Measurements from ENCODE around the gene LMAN1L.
A peak's percentile ranks its signal among the peaks of the same experiment; 100 is the strongest.

LMAN1L gene

GRCh38 chr15:74773731-74774252 lies 38.8 kb upstream of the LMAN1L start:
- Histone ChIP-seq H2AFZ (ENCODE audit: low read length) (peak overlapping the region; percentile 25), H3K4me2 (ENCODE audit: insufficient read depth, low read length, poor library complexity, severe bottlenecking) (no peak overlapping the region)

GRCh38 chr15:74775132-74775562 lies 37.5 kb upstream of the LMAN1L start:
- H3K9ac ChIP-seq (ENCODE audit: low read depth, low read length, poor library complexity): no peak overlapping the region
- H3K4me3 ChIP-seq (ENCODE audit: low read length in 2 of 2): no peak overlapping the region
- no CpG with 5 or more reads among the region's 5 CpGs for WGBS, 2 donors (ENCODE audit: extremely low coverage in 2 of 2, insufficient read length in 2 of 2, insufficient replicate concordance in 1 of 2)
- H2BK120ac ChIP-seq (ENCODE audit: low read depth, low read length): peak overlapping the region; percentile 34
- H3K36me3 ChIP-seq (replicated peaks in 1 of 2; ENCODE audit: control insufficient read depth in 2 of 2, insufficient read depth in 2 of 2, low read length in 2 of 2): no peaks in the 10 kb centered on the region
- no peak overlapping the region for H3K27ac ChIP-seq (replicated peaks; ENCODE audit: low read length)
- peak overlapping the region; percentile 59 for H3K18ac ChIP-seq (ENCODE audit: low read length)
- H3K79me1 ChIP-seq (ENCODE audit: low read depth, low read length): no peaks in the 10 kb centered on the region
- no peak for DNase-seq (ENCODE audit: low spot score)
- H3K4me1 ChIP-seq (ENCODE audit: control insufficient read depth in 2 of 2, insufficient read depth in 1 of 2, low read depth in 1 of 2, low read length in 2 of 2): peaks cover 24 to 31% of the 10 kb centered on the region in 2 donors
- H3K23ac ChIP-seq (ENCODE audit: low read depth, low read length, poor library complexity): peak overlapping the region; percentile 52
- H3K9me3 ChIP-seq (replicated peaks in 1 of 2; ENCODE audit: control insufficient read depth in 2 of 2, insufficient read depth in 1 of 2, low read depth in 1 of 2, low read length in 2 of 2): peaks cover 0 to 2% of the 10 kb centered on the region in 2 donors
- no peak overlapping the region for H2BK15ac ChIP-seq (ENCODE audit: low read length)
- no peak overlapping the region for H3K4ac ChIP-seq (ENCODE audit: low read length)
- no peak overlapping the region for H3K4me2 ChIP-seq (ENCODE audit: insufficient read depth, low read length, poor library complexity, severe bottlenecking)
- no peak overlapping the region for H2BK12ac ChIP-seq (ENCODE audit: low read length)
- H3K14ac ChIP-seq (ENCODE audit: low read length): no peak overlapping the region
- no peak overlapping the region for H2BK5ac ChIP-seq (ENCODE audit: low read length)
- H3K27me3 ChIP-seq (ENCODE audit: control insufficient read depth in 3 of 3, insufficient read depth in 3 of 3, low read depth in 1 of 3, low read length in 3 of 3): peaks cover 0 to 3% (median 2%) of the 10 kb centered on the region in 3 experiments
- peak overlapping the region; percentile 88 for H2AK5ac ChIP-seq (ENCODE audit: low read depth, low read length)
- H4K8ac ChIP-seq (ENCODE audit: low read depth, low read length): no peak overlapping the region
- no peak overlapping the region for H2AFZ ChIP-seq (ENCODE audit: low read length)
- H4K91ac ChIP-seq (ENCODE audit: low read depth, low read length, poor library complexity): no peak overlapping the region

More at GRCh38 chr15:74773731-74774252, 38.8 kb upstream of the LMAN1L start:
- Histone ChIP-seq H2BK15ac (ENCODE audit: low read length) (no peak overlapping the region), H2BK120ac (ENCODE audit: low read depth, low read length) (no peak overlapping the region), H3K18ac (ENCODE audit: low read length) (no peak overlapping the region), H3K4me3 (ENCODE audit: low read length in 2 of 2) (no peak overlapping the region), H4K91ac (ENCODE audit: low read depth, low read length, poor library complexity) (no peak overlapping the region), H3K79me1 (ENCODE audit: low read depth, low read length) (no peaks in the 10 kb centered on the region), H3K4ac (ENCODE audit: low read length) (no peak overlapping the region), H2BK5ac (ENCODE audit: low read length) (no peak overlapping the region), H2BK12ac (ENCODE audit: low read length) (no peak overlapping the region), H3K36me3 (replicated peaks in 1 of 2; ENCODE audit: control insufficient read depth in 2 of 2, insufficient read depth in 2 of 2, low read length in 2 of 2) (no peaks in the 10 kb centered on the region), H3K27ac (replicated peaks; ENCODE audit: low read length) (no peak overlapping the region), H3K14ac (ENCODE audit: low read length) (no peak overlapping the region), H3K9ac (ENCODE audit: low read depth, low read length, poor library complexity) (no peak overlapping the region), H3K27me3 (ENCODE audit: control insufficient read depth in 3 of 3, insufficient read depth in 3 of 3, low read depth in 1 of 3, low read length in 3 of 3) (peaks cover 0 to 10% (median 3%) of the 10 kb centered on the region in 3 experiments), H3K9me3 (replicated peaks in 1 of 2; ENCODE audit: control insufficient read depth in 2 of 2, insufficient read depth in 1 of 2, low read depth in 1 of 2, low read length in 2 of 2) (peaks cover 0 to 2% of the 10 kb centered on the region in 2 donors), H4K8ac (ENCODE audit: low read depth, low read length) (no peak overlapping the region), H3K23ac (ENCODE audit: low read depth, low read length, poor library complexity) (no peak overlapping the region), H3K4me1 (ENCODE audit: control insufficient read depth in 2 of 2, insufficient read depth in 1 of 2, low read depth in 1 of 2, low read length in 2 of 2) (peaks cover 24 to 31% of the 10 kb centered on the region in 2 donors), H2AK5ac (ENCODE audit: low read depth, low read length) (no peak overlapping the region)
- no CpG with 5 or more reads among the region's 5 CpGs for WGBS, 2 donors (ENCODE audit: extremely low coverage in 2 of 2, insufficient read length in 2 of 2, insufficient replicate concordance in 1 of 2)
- no peak for DNase-seq (ENCODE audit: low spot score)

GRCh38 chr15:74775894-74776293 lies 36.7 kb upstream of the LMAN1L start:
- Histone ChIP-seq H3K18ac (ENCODE audit: low read length) (no peak overlapping the region), H2BK120ac (ENCODE audit: low read depth, low read length) (no peak overlapping the region), H3K36me3 (replicated peaks in 1 of 2; ENCODE audit: control insufficient read depth in 2 of 2, insufficient read depth in 2 of 2, low read length in 2 of 2) (no peaks in the 10 kb centered on the region), H2BK12ac (ENCODE audit: low read length) (no peak overlapping the region), H3K4me1 (ENCODE audit: control insufficient read depth in 2 of 2, insufficient read depth in 1 of 2, low read depth in 1 of 2, low read length in 2 of 2) (peaks cover 24 to 38% of the 10 kb centered on the region in 2 donors), H3K14ac (ENCODE audit: low read length) (no peak overlapping the region), H2BK5ac (ENCODE audit: low read length) (no peak overlapping the region), H3K9ac (ENCODE audit: low read depth, low read length, poor library complexity) (no peak overlapping the region), H3K9me3 (replicated peaks in 1 of 2; ENCODE audit: control insufficient read depth in 2 of 2, insufficient read depth in 1 of 2, low read depth in 1 of 2, low read length in 2 of 2) (peaks cover 0 to 2% of the 10 kb centered on the region in 2 donors), H2AFZ (ENCODE audit: low read length) (no peak overlapping the region), H3K4ac (ENCODE audit: low read length) (no peak overlapping the region), H3K4me2 (ENCODE audit: insufficient read depth, low read length, poor library complexity, severe bottlenecking) (no peak overlapping the region), H3K23ac (ENCODE audit: low read depth, low read length, poor library complexity) (no peak overlapping the region), H2BK15ac (ENCODE audit: low read length) (no peak overlapping the region), H3K4me3 (ENCODE audit: low read length in 2 of 2) (no peak overlapping the region), H3K27me3 (ENCODE audit: control insufficient read depth in 3 of 3, insufficient read depth in 3 of 3, low read depth in 1 of 3, low read length in 3 of 3) (peaks cover 0 to 6% (median 0%) of the 10 kb centered on the region in 3 experiments), H3K27ac (replicated peaks; ENCODE audit: low read length) (no peak overlapping the region), H4K91ac (ENCODE audit: low read depth, low read length, poor library complexity) (no peak overlapping the region), H2AK5ac (ENCODE audit: low read depth, low read length) (peak overlapping the region; percentile 88), H3K79me1 (ENCODE audit: low read depth, low read length) (no peaks in the 10 kb centered on the region), H4K8ac (ENCODE audit: low read depth, low read length) (no peak overlapping the region)
- WGBS, 2 donors (ENCODE audit: extremely low coverage in 2 of 2, insufficient read length in 2 of 2, insufficient replicate concordance in 1 of 2): no CpG with 5 or more reads among the region's 4 CpGs
- DNase-seq (ENCODE audit: low spot score): no peak

- DNase-seq (ENCODE audit: low spot score): no peak
- no peak overlapping the region for H3K4me2 ChIP-seq (ENCODE audit: insufficient read depth, low read length, poor library complexity, severe bottlenecking)
- no peak overlapping the region for H3K27ac ChIP-seq (replicated peaks; ENCODE audit: low read length)
- peak overlapping the region; percentile 22 for H3K18ac ChIP-seq (ENCODE audit: low read length)
- no peak overlapping the region for H2BK5ac ChIP-seq (ENCODE audit: low read length)
- H4K8ac ChIP-seq (ENCODE audit: low read depth, low read length): no peak overlapping the region
- no peak overlapping the region for H3K23ac ChIP-seq (ENCODE audit: low read depth, low read length, poor library complexity)
- no peak overlapping the region for H2BK120ac ChIP-seq (ENCODE audit: low read depth, low read length)
- H3K27me3 ChIP-seq (ENCODE audit: control insufficient read depth in 3 of 3, insufficient read depth in 3 of 3, low read depth in 1 of 3, low read length in 3 of 3): peaks cover 0 to 14% (median 0%) of the 10 kb centered on the region in 3 experiments
- WGBS, 2 donors (ENCODE audit: extremely low coverage in 2 of 2, insufficient read length in 2 of 2, insufficient replicate concordance in 1 of 2): no CpG with 5 or more reads among the region's 13 CpGs
- H3K9me3 ChIP-seq (replicated peaks in 1 of 2; ENCODE audit: control insufficient read depth in 2 of 2, insufficient read depth in 1 of 2, low read depth in 1 of 2, low read length in 2 of 2): no peaks in the 10 kb centered on the region
- H3K36me3 ChIP-seq (replicated peaks in 1 of 2; ENCODE audit: control insufficient read depth in 2 of 2, insufficient read depth in 2 of 2, low read length in 2 of 2): no peaks in the 10 kb centered on the region
- no peak overlapping the region for H3K4ac ChIP-seq (ENCODE audit: low read length)
- H2BK12ac ChIP-seq (ENCODE audit: low read length): no peak overlapping the region
- H4K91ac ChIP-seq (ENCODE audit: low read depth, low read length, poor library complexity): no peak overlapping the region
- no peak overlapping the region for H3K9ac ChIP-seq (ENCODE audit: low read depth, low read length, poor library complexity)
- H2AK5ac ChIP-seq (ENCODE audit: low read depth, low read length): peak overlapping the region; percentile 74
- H3K79me1 ChIP-seq (ENCODE audit: low read depth, low read length): no peaks in the 10 kb centered on the region
- peaks cover 21 to 37% of the 10 kb centered on the region in 2 donors for H3K4me1 ChIP-seq (ENCODE audit: control insufficient read depth in 2 of 2, insufficient read depth in 1 of 2, low read depth in 1 of 2, low read length in 2 of 2)
- no peak overlapping the region for H3K4me3 ChIP-seq (ENCODE audit: low read length in 2 of 2)
- H2BK15ac ChIP-seq (ENCODE audit: low read length): peak overlapping the region; percentile 70
- no peak overlapping the region for H3K14ac ChIP-seq (ENCODE audit: low read length)
- peak overlapping the region; percentile 63 for H2AFZ ChIP-seq (ENCODE audit: low read length)
Measured at GRCh38 chr15:74776821-74777768, 35.5 kb upstream of the LMAN1L start.
